HepG2 (cell line): ENCODE measurements around the gene PPP1R13B. TPM values are rescaled to one million over a fixed set of nuclear protein-coding genes. Genes with fewer than 3 reads are reported as not detected.

ENCODE experiments used
- DPF2 ChIP-seq: sonication (generic); formaldehyde crosslinking; IDR thresholded peaks from 2 replicates; pipeline ENCODE4 v1.4.0; 2020; ENCODE audit warnings: mild to moderate bottlenecking, low read depth, missing genetic modification reagents, borderline replicate concordance
- HNF4A ChIP-seq: sonication (generic); formaldehyde crosslinking; IDR thresholded peaks from 2 replicates; pipeline ENCODE4 v1.4.0; 2020; ENCODE audit warnings: missing genetic modification reagents
- MED1 ChIP-seq: sonication (generic); formaldehyde crosslinking; IDR thresholded peaks from 2 replicates; pipeline ENCODE4 v1.4.0; 2020; ENCODE audit warnings: missing genetic modification reagents
- MLLT10 ChIP-seq: sonication (generic); formaldehyde crosslinking; IDR thresholded peaks from 2 replicates; pipeline ENCODE4 v1.4.0; 2020; ENCODE audit warnings: missing genetic modification reagents
- POGZ ChIP-seq: sonication (generic); formaldehyde crosslinking; IDR thresholded peaks from 2 replicates; pipeline ENCODE4 v1.4.0; 2020; ENCODE audit warnings: mild to moderate bottlenecking, missing genetic modification reagents
- SSRP1 ChIP-seq: IDR thresholded peaks from 2 replicates; pipeline ENCODE4 v1.6.1; 2016; ENCODE audit warnings: control low read depth
- TBL1XR1 ChIP-seq: fragments of 150-350 bp; IDR thresholded peaks from 2 replicates; pipeline ENCODE4 v1.6.1; 2014; ENCODE audit warnings: borderline replicate concordance, low read length; ENCODE audit not compliant: partially characterized antibody
- ZKSCAN1 ChIP-seq: fragments of 150-350 bp; IDR thresholded peaks from 2 replicates; pipeline ENCODE4 v1.6.1; 2014; ENCODE audit warnings: low read length
- ZMYM4 ChIP-seq: sonication (generic); formaldehyde crosslinking; IDR thresholded peaks from 2 replicates; pipeline ENCODE4 v1.8.1; 2023; ENCODE audit warnings: mild to moderate bottlenecking, missing genetic modification reagents
- ZNF883 ChIP-seq: sonication (generic); formaldehyde crosslinking; IDR thresholded peaks from 2 replicates; pipeline ENCODE4 v1.5.1; 2020; ENCODE audit warnings: mild to moderate bottlenecking, missing genetic modification reagents; ENCODE audit errors: not compliant biosample characterization
- ZSCAN22 ChIP-seq: sonication (generic); formaldehyde crosslinking; IDR thresholded peaks from 2 replicates; pipeline ENCODE4 v1.4.0; 2020; ENCODE audit warnings: mild to moderate bottlenecking, missing genetic modification reagents
- polyA plus RNA-seq, 8 experiments: library from polyadenylated mRNA; depleted of rRNA in 3 of 8; stranded (reverse) in 7 of 8; unstranded in 1 of 8; fragments of >200 nt; fragmentation: Illumina TruSeq in 4 of 8; extraction: Trizol in 4 of 8; gene quantifications; 2 replicates each; pipeline versions ENCODE4 v1.2.1 to v1.2.3, GENCODE V29; 2011 to 2016; ENCODE audit warnings: low read depth in 4 of 8, missing spikeins in 1 of 8, mixed read lengths in 1 of 8; ENCODE audit not compliant: insufficient read depth in 1 of 8
- total RNA-seq, 5 experiments: library from RNA; depleted of rRNA; stranded (reverse); fragments of >200 nt; fragmentation: Illumina TruSeq; extraction: Trizol; gene quantifications; 2 replicates each; pipeline ENCODE4 v1.2.3, GENCODE V29; 2016; ENCODE audit warnings: low read depth in 1 of 5
- TF ChIP-seq, protein P1 (sequence below): sonication (generic); formaldehyde crosslinking; IDR thresholded peaks from 2 replicates; pipeline ENCODE4 v1.4.0; 2020; ENCODE audit warnings: mild to moderate bottlenecking, missing genetic modification reagents, borderline replicate concordance
- TF ChIP-seq, protein P2 (sequence below): IDR thresholded peaks from 2 replicates; pipeline ENCODE4 v1.6.1; 2018; ENCODE audit warnings: missing genetic modification reagents
- TF ChIP-seq, protein P3 (sequence below): sonication (generic); formaldehyde crosslinking; IDR thresholded peaks from 2 replicates; pipeline ENCODE4 v1.5.0; 2020; ENCODE audit warnings: mild to moderate bottlenecking, missing genetic modification reagents
- TF ChIP-seq, protein P4 (sequence below): sonication (generic); formaldehyde crosslinking; IDR thresholded peaks from 2 replicates; pipeline ENCODE4 v1.5.0; 2020; ENCODE audit warnings: mild to moderate bottlenecking, missing genetic modification reagents, borderline replicate concordance
- TF ChIP-seq, protein P5 (sequence below): sonication (generic); formaldehyde crosslinking; IDR thresholded peaks from 2 replicates; pipeline ENCODE4 v1.8.0; 2022; ENCODE audit warnings: missing genetic modification reagents, mild to moderate bottlenecking, borderline replicate concordance
- TF ChIP-seq, protein P6 (sequence below): fragments of 450-650 bp; IDR thresholded peaks from 2 replicates; pipeline ENCODE4 v1.6.1; 2016

PPP1R13B gene
- total and polyA plus RNA-seq, 2 of the 13 experiments (the other 11 are each of a cell fraction or from before 2014, with no cell fraction given) = 4.6 to 9.4 TPM

DNA sequence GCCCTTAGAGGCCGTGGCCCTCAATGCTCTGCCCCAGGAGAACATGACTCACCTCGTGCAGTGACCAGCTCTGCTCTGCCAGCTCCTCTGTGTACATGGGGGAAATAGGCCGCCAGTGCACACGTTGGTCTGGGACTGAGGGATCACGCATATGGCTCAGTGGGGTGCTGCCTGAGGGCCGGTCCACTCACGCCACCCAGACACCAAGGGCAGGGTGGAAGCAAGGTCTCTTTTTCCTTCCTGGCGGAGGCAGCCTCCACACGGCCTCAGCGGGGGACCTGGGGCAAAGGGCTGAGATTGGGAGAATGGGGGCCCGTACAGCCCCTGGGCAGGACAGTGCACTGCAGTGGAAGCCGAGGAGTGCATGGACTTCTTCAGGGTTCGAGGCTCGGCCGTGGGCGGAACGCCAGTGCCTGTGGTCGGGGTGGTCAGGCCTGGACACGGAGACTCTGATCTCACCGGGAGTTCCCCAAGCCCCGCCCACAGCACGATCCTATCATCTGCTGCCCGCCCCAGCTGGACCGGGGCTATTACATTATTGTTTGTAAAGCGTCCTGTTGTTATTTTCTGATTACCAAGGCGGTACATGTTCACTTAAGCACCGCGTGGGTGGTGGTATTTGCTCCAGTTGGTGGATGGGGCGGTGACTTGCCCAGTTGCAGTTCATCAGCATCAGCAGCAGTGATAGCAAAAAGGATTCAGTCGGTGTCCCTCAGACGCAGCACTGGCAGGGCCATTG is 42.1 kb upstream of the PPP1R13B start (continued):
- TF ChIP-seq, protein P1, sequence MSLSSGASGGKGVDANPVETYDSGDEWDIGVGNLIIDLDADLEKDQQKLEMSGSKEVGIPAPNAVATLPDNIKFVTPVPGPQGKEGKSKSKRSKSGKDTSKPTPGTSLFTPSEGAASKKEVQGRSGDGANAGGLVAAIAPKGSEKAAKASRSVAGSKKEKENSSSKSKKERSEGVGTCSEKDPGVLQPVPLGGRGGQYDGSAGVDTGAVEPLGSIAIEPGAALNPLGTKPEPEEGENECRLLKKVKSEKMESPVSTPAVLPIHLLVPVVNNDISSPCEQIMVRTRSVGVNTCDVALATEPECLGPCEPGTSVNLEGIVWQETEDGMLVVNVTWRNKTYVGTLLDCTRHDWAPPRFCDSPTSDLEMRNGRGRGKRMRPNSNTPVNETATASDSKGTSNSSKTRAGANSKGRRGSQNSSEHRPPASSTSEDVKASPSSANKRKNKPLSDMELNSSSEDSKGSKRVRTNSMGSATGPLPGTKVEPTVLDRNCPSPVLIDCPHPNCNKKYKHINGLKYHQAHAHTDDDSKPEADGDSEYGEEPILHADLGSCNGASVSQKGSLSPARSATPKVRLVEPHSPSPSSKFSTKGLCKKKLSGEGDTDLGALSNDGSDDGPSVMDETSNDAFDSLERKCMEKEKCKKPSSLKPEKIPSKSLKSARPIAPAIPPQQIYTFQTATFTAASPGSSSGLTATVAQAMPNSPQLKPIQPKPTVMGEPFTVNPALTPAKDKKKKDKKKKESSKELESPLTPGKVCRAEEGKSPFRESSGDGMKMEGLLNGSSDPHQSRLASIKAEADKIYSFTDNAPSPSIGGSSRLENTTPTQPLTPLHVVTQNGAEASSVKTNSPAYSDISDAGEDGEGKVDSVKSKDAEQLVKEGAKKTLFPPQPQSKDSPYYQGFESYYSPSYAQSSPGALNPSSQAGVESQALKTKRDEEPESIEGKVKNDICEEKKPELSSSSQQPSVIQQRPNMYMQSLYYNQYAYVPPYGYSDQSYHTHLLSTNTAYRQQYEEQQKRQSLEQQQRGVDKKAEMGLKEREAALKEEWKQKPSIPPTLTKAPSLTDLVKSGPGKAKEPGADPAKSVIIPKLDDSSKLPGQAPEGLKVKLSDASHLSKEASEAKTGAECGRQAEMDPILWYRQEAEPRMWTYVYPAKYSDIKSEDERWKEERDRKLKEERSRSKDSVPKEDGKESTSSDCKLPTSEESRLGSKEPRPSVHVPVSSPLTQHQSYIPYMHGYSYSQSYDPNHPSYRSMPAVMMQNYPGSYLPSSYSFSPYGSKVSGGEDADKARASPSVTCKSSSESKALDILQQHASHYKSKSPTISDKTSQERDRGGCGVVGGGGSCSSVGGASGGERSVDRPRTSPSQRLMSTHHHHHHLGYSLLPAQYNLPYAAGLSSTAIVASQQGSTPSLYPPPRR (CRISPR knock-in tag) = no peak
- TF ChIP-seq, protein P2, sequence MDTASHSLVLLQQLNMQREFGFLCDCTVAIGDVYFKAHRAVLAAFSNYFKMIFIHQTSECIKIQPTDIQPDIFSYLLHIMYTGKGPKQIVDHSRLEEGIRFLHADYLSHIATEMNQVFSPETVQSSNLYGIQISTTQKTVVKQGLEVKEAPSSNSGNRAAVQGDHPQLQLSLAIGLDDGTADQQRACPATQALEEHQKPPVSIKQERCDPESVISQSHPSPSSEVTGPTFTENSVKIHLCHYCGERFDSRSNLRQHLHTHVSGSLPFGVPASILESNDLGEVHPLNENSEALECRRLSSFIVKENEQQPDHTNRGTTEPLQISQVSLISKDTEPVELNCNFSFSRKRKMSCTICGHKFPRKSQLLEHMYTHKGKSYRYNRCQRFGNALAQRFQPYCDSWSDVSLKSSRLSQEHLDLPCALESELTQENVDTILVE (CRISPR knock-in tag) = no peak
- TF ChIP-seq, protein P3, sequence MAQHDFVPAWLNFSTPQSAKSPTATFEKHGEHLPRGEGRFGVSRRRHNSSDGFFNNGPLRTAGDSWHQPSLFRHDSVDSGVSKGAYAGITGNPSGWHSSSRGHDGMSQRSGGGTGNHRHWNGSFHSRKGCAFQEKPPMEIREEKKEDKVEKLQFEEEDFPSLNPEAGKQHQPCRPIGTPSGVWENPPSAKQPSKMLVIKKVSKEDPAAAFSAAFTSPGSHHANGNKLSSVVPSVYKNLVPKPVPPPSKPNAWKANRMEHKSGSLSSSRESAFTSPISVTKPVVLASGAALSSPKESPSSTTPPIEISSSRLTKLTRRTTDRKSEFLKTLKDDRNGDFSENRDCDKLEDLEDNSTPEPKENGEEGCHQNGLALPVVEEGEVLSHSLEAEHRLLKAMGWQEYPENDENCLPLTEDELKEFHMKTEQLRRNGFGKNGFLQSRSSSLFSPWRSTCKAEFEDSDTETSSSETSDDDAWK (CRISPR knock-in tag) = no peak
- TF ChIP-seq ZKSCAN1 (no peak), HNF4A (CRISPR knock-in tag) (0 out of 2 replicates have a peak, but pooled peaks have one; percentile 6), SSRP1 (CRISPR knock-in tag) (no peak), ZNF883 (CRISPR knock-in tag) (no peak), POGZ (CRISPR knock-in tag) (peak; percentile 57), ZSCAN22 (CRISPR knock-in tag) (no peak), MLLT10 (no peak), MED1 (peak; percentile 49; the same call in 1 of the 2 replicates), TBL1XR1 (no peak), ZMYM4 (no peak), DPF2 (no peak)
- TF ChIP-seq, protein P4, sequence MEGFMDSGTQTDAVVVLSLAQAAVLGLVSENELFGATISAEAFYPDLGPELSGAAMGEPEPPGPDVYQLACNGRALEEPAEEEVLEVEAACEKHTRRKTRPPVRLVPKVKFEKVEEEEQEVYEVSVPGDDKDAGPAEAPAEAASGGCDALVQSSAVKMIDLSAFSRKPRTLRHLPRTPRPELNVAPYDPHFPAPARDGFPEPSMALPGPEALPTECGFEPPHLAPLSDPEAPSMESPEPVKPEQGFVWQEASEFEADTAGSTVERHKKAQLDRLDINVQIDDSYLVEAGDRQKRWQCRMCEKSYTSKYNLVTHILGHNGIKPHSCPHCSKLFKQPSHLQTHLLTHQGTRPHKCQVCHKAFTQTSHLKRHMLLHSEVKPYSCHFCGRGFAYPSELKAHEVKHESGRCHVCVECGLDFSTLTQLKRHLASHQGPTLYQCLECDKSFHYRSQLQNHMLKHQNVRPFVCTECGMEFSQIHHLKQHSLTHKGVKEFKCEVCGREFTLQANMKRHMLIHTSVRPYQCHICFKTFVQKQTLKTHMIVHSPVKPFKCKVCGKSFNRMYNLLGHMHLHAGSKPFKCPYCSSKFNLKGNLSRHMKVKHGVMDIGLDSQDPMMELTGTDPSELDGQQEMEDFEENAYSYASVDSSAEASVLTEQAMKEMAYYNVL (CRISPR knock-in tag) = 0 out of 2 replicates have a peak, but pooled peaks have one; percentile 48
- TF ChIP-seq, protein P5, sequence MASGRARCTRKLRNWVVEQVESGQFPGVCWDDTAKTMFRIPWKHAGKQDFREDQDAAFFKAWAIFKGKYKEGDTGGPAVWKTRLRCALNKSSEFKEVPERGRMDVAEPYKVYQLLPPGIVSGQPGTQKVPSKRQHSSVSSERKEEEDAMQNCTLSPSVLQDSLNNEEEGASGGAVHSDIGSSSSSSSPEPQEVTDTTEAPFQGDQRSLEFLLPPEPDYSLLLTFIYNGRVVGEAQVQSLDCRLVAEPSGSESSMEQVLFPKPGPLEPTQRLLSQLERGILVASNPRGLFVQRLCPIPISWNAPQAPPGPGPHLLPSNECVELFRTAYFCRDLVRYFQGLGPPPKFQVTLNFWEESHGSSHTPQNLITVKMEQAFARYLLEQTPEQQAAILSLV = no peak
- TF ChIP-seq, protein P6, sequence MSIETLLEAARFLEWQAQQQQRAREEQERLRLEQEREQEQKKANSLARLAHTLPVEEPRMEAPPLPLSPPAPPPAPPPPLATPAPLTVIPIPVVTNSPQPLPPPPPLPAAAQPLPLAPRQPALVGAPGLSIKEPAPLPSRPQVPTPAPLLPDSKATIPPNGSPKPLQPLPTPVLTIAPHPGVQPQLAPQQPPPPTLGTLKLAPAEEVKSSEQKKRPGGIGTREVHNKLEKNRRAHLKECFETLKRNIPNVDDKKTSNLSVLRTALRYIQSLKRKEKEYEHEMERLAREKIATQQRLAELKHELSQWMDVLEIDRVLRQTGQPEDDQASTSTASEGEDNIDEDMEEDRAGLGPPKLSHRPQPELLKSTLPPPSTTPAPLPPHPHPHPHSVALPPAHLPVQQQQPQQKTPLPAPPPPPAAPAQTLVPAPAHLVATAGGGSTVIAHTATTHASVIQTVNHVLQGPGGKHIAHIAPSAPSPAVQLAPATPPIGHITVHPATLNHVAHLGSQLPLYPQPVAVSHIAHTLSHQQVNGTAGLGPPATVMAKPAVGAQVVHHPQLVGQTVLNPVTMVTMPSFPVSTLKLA = no peak
